CD14-positive monocyte (primary cell): ENCODE data around the gene LEF1. TPM values are rescaled to one million over a fixed set of nuclear protein-coding genes. Genes with fewer than 3 reads are reported as not detected.

ENCODE experiments used
- DNase-seq, 3 donors: peaks; one replicate each; pipeline ENCODE4 v3.0.0-alpha.2; 2011 to 2022
- H2AFZ ChIP-seq: 2 replicates; pipeline ENCODE4 v1.6.0; 2012; ENCODE audit warnings: mild to moderate bottlenecking, low read depth, low read length, inconsistent platforms; ENCODE audit not compliant: insufficient read depth, poor library complexity, severe bottlenecking
- H3K27ac ChIP-seq, 2 donors: 1 replicate in 1 of 2; 2 replicates in 1 of 2; pipeline ENCODE4 v1.5.1; 2012 to 2013; ENCODE audit warnings: low read length in 2 of 2, control low read depth in 1 of 2, inconsistent platforms in 1 of 2, low read depth in 1 of 2, mild to moderate bottlenecking in 1 of 2
- H3K27me3 ChIP-seq, 2 donors: one replicate each; pipeline versions ENCODE4 v1.6.0 to v1.6.1; 2011 to 2013; ENCODE audit warnings: low read length in 2 of 2; ENCODE audit not compliant: control insufficient read depth in 2 of 2, insufficient read depth in 2 of 2
- H3K36me3 ChIP-seq, 2 donors: replicated peaks in 1 of 2; 1 replicate in 1 of 2; 2 replicates in 1 of 2; pipeline versions ENCODE4 v1.5.1 to v1.6.1; 2012 to 2013; ENCODE audit warnings: low read length in 2 of 2, control low read depth in 1 of 2, inconsistent platforms in 1 of 2, mild to moderate bottlenecking in 1 of 2; ENCODE audit not compliant: insufficient read depth in 2 of 2, control insufficient read depth in 1 of 2
- H3K4me1 ChIP-seq, 2 donors: 1 replicate in 1 of 2; 2 replicates in 1 of 2; pipeline versions ENCODE4 v1.5.1 to v1.6.1; 2012 to 2013; ENCODE audit warnings: low read length in 2 of 2, control low read depth in 1 of 2, inconsistent platforms in 1 of 2, mild to moderate bottlenecking in 1 of 2, moderate library complexity in 1 of 2; ENCODE audit not compliant: insufficient read depth in 2 of 2, control insufficient read depth in 1 of 2
- H3K4me2 ChIP-seq: replicated peaks from 2 replicates; pipeline ENCODE3; 2012; ENCODE audit warnings: low read length, moderate library complexity, mild to moderate bottlenecking; ENCODE audit not compliant: poor library complexity, severe bottlenecking; ENCODE audit errors: extremely low read depth
- H3K4me3 ChIP-seq, 3 experiments: fragments of 200-600 bp in 1 of 3; sonication (generic) in 1 of 3; replicated peaks in 1 of 3; 1 replicate in 2 of 3; 2 replicates in 1 of 3; pipeline ENCODE4 v1.5.1; 2011 to 2013; ENCODE audit warnings: low read length in 3 of 3, mild to moderate bottlenecking in 3 of 3, control low read depth in 2 of 3, low read depth in 2 of 3, inconsistent platforms in 1 of 3, moderate library complexity in 1 of 3
- H3K79me2 ChIP-seq: 2 replicates; pipeline ENCODE4 v1.6.0; 2012; ENCODE audit warnings: mild to moderate bottlenecking, control low read depth, inconsistent platforms, low read length, moderate library complexity; ENCODE audit not compliant: insufficient read depth
- H3K9ac ChIP-seq: 2 replicates; pipeline ENCODE4 v1.6.0; 2017; ENCODE audit warnings: low read length, mild to moderate bottlenecking; ENCODE audit not compliant: insufficient read depth, poor library complexity, severe bottlenecking
- H3K9me3 ChIP-seq, 2 donors: replicated peaks in 1 of 2; 1 replicate in 1 of 2; 2 replicates in 1 of 2; pipeline versions ENCODE4 v1.5.1 to v1.6.1; 2012 to 2013; ENCODE audit warnings: low read length in 2 of 2, control low read depth in 1 of 2; ENCODE audit not compliant: control insufficient read depth in 1 of 2, insufficient read depth in 1 of 2
- H4K20me1 ChIP-seq: 2 replicates; pipeline ENCODE4 v1.6.0; 2012; ENCODE audit warnings: mild to moderate bottlenecking, low read length, control low read depth, moderate library complexity; ENCODE audit not compliant: insufficient read depth
- H3K27ac Mint-ChIP-seq, 7 donors: one replicate each; pipeline ENCODE4 v1.8.0; 2020; ENCODE audit warnings: mild to moderate bottlenecking in 7 of 7, mixed read lengths in 7 of 7, moderate library complexity in 6 of 7, inconsistent platforms in 2 of 7
- H3K27me3 Mint-ChIP-seq, 3 donors: one replicate each; pipeline ENCODE4 v1.8.0; 2021 to 2022; ENCODE audit warnings: low read depth in 3 of 3, mild to moderate bottlenecking in 3 of 3, mixed read lengths in 3 of 3, moderate library complexity in 3 of 3, inconsistent platforms in 1 of 3
- H3K36me3 Mint-ChIP-seq, 2 donors: one replicate each; pipeline ENCODE4 v1.8.0; 2020; ENCODE audit warnings: mixed read lengths in 2 of 2, inconsistent platforms in 1 of 2, mild to moderate bottlenecking in 1 of 2
- H3K4me1 Mint-ChIP-seq: one replicate; pipeline ENCODE4 v1.8.0; 2020; ENCODE audit warnings: mild to moderate bottlenecking, mixed read lengths
- H3K4me3 Mint-ChIP-seq, 2 donors: one replicate each; pipeline ENCODE4 v1.8.0; 2020; ENCODE audit warnings: mild to moderate bottlenecking in 2 of 2, mixed read lengths in 2 of 2, moderate library complexity in 1 of 2
- H3K9me3 Mint-ChIP-seq, 7 donors: one replicate each; pipeline ENCODE4 v1.8.0; 2020 to 2022; ENCODE audit warnings: mixed read lengths in 7 of 7, mild to moderate bottlenecking in 6 of 7, moderate library complexity in 6 of 7, inconsistent platforms in 2 of 7
- CTCF ChIP-seq: fragments of 200-600 bp; IDR thresholded peaks from one replicate; pipeline ENCODE4 v1.8.0; 2022; ENCODE audit warnings: antibody characterized with exemption, mild to moderate bottlenecking
- WGBS: methylation state at CpG from one replicate; pipeline ENCODE4 v1.1.5; 2013; ENCODE audit warnings: missing lambda C conversion rate; ENCODE audit not compliant: insufficient coverage; 5-methylcytosine and 5-hydroxymethylcytosine counted together
- intact Hi-C, 2 donors: fragments of 100-400 bp; cut with micrococcal nuclease; formaldehyde crosslinking; loops; one replicate each; pipeline versions ENCODE4 v1.15.0 to v1.15.1; 2023
- polyA plus RNA-seq, 3 donors: library from polyadenylated mRNA; depleted of rRNA in 1 of 3; unstranded in 2 of 3; stranded (reverse) in 1 of 3; fragments of 300-500 nt in 2 of 3; fragments of >200 nt in 1 of 3; fragmentation: Illumina TruSeq in 2 of 3; gene quantifications; 1 replicate in 2 of 3; 2 replicates in 1 of 3; pipeline ENCODE4 v1.2.3, GENCODE V29; 2012 to 2021

LEF1 gene
- polyA plus RNA-seq, 3 donors, result 0.29 to 1.3 (median 0.61) TPM

GRCh38 chr4:108118505-108118904 is 50.2 kb downstream of the LEF1 start:
- Mint-ChIP-seq H3K27ac (no peak overlapping the region), H3K36me3 (no peaks in the 10 kb centered on the region), H3K27me3 (peaks cover 0 to 3% (median 2%) of the 10 kb centered on the region in 3 donors), H3K4me3 (no peak overlapping the region), H3K9me3 (no peaks in the 10 kb centered on the region), H3K4me1 (peaks cover 17% of the 10 kb centered on the region)
- H3K79me2 ChIP-seq, result no peaks in the 10 kb centered on the region
- no peak overlapping the region for H3K27ac ChIP-seq
- DNase-seq, result no peak
- H2AFZ ChIP-seq, result no peak overlapping the region
- no CpG with 5 or more reads among the region's 3 CpGs for WGBS
- H3K4me2 ChIP-seq, result no peak overlapping the region
- peaks cover 8 to 12% of the 10 kb centered on the region in 2 donors for H3K4me1 ChIP-seq
- no peaks in the 10 kb centered on the region for H4K20me1 ChIP-seq
- H3K9ac ChIP-seq, result no peak overlapping the region
- no peak overlapping the region for H3K4me3 ChIP-seq
- H3K36me3 ChIP-seq, result no peaks in the 10 kb centered on the region
- intact Hi-C loops, result no loop called here
- no peak for TF ChIP-seq CTCF
- H3K9me3 ChIP-seq, result no peaks in the 10 kb centered on the region
- no peaks in the 10 kb centered on the region for H3K27me3 ChIP-seq

- Mint-ChIP-seq H3K4me3 (no peak overlapping the region), H3K27ac (no peak overlapping the region)
- WGBS, result 100% methylated on average over 4 of the region's 7 CpGs
Observed at GRCh38 chr4:108117418-108118182, 51.1 kb downstream of the LEF1 start.

More at GRCh38 chr4:108117418-108118182, 51.1 kb downstream of the LEF1 start:
- Histone ChIP-seq H3K4me3 (no peak overlapping the region), H4K20me1 (no peaks in the 10 kb centered on the region), H3K27ac (no peak overlapping the region), H3K4me2 (no peak overlapping the region), H2AFZ (no peak overlapping the region), H3K4me1 (peaks cover 8 to 12% of the 10 kb centered on the region in 2 donors), H3K9me3 (no peaks in the 10 kb centered on the region), H3K9ac (no peak overlapping the region), H3K79me2 (no peaks in the 10 kb centered on the region), H3K27me3 (no peaks in the 10 kb centered on the region), H3K36me3 (no peaks in the 10 kb centered on the region)
- TF ChIP-seq CTCF, result no peak
- Mint-ChIP-seq H3K36me3 (no peaks in the 10 kb centered on the region), H3K4me1 (peaks cover 18% of the 10 kb centered on the region), H3K9me3 (no peaks in the 10 kb centered on the region), H3K27me3 (peaks cover 0 to 3% (median 3%) of the 10 kb centered on the region in 3 donors)
- DNase-seq, result no peak
- intact Hi-C loops, result no loop called here
